HepG2 (cell line): Measurements from ENCODE around the gene HOXB2. TPM values are rescaled to one million over a fixed set of nuclear protein-coding genes. Genes with fewer than 3 reads are reported as not detected.

Source experiments
- ATAC-seq: fragments of 200-7000 bp; cut with Tn5 transposase; 3 replicates; pipeline ENCODE4 v1.9.1; 2020; ENCODE audit warnings: mild to moderate bottlenecking, moderate library complexity
- BruUV-seq: library from RNA; stranded (reverse); fragments of 400-500 nt; replicated peaks from 2 replicates; lab custom pipeline; 2021; lab: Mats Ljungman, UMichigan
- CTCF ChIA-PET: fragments of 300-600 bp; formaldehyde crosslinking; extraction: SDS; loops from one replicate; lab custom pipeline; 2021; ENCODE audit warnings: low total read pairs, inconsistent platforms, low intra/inter-chr PET ratio; lab: Yijun Ruan, JAX
- POLR2A ChIA-PET: fragments of 350-600 bp; sonication (Branson Sonifier 250); formaldehyde crosslinking; loops from one replicate; lab custom pipeline; 2020; ENCODE audit warnings: antibody characterized with exemption, inconsistent platforms; lab: Yijun Ruan, JAX
- DNase-seq: peaks from one replicate; pipeline ENCODE4 v3.0.0-alpha.2; 2015; ENCODE audit warnings: low spot score
- FAIRE-seq: peaks from 3 replicates; lab custom pipeline; 2011; peaks lifted over from hg19 to GRCh38; lab: Jason Lieb, UNC
- H2AFZ ChIP-seq: one replicate; pipeline ENCODE4 v1.6.1; 2011; ENCODE audit warnings: low read length, inconsistent platforms
- H3K27ac ChIP-seq: fragments of 300-600 bp; 3 replicates; pipeline ENCODE4 v1.8.0; 2011; ENCODE audit warnings: mixed run types, mild to moderate bottlenecking, mixed read lengths, low read length, inconsistent platforms; ENCODE audit not compliant: insufficient read depth; ENCODE audit errors: extremely low read length
- H3K27me3 ChIP-seq, 2 experiments: fragments of 200-600 bp in 1 of 2; 2 replicates in 1 of 2; 3 replicates in 1 of 2; pipeline versions ENCODE4 v1.6.0 to v1.8.0; 2011; ENCODE audit warnings: low read length in 2 of 2, mild to moderate bottlenecking in 2 of 2, moderate library complexity in 2 of 2, inconsistent platforms in 1 of 2; ENCODE audit not compliant: insufficient read depth in 2 of 2, control insufficient read depth in 1 of 2
- H3K36me3 ChIP-seq, 2 experiments: fragments of 200-600 bp in 1 of 2; replicated peaks in 1 of 2; 2 replicates in 1 of 2; 3 replicates in 1 of 2; pipeline versions ENCODE4 v1.5.1 to v1.8.0; 2011; ENCODE audit warnings: low read length in 2 of 2, inconsistent platforms in 1 of 2; ENCODE audit not compliant: insufficient read depth in 2 of 2, control insufficient read depth in 1 of 2
- H3K4me1 ChIP-seq: 2 replicates; pipeline ENCODE4 v1.5.1; 2012; ENCODE audit warnings: low read length, inconsistent platforms; ENCODE audit not compliant: insufficient read depth
- H3K4me2 ChIP-seq: 2 replicates; pipeline ENCODE4 v1.6.0; 2011; ENCODE audit warnings: low read depth, low read length, inconsistent platforms
- H3K4me3 ChIP-seq, 3 experiments: fragments of 200-600 bp in 1 of 3; sonication (generic), shearing (Covaris generic) in 1 of 3; replicated peaks in 1 of 3; 2 replicates each; pipeline ENCODE4 v1.5.1; 2011 to 2016; ENCODE audit warnings: low read length in 3 of 3, inconsistent platforms in 2 of 3, low read depth in 2 of 3, mild to moderate bottlenecking in 2 of 3, control low read depth in 1 of 3, mixed read lengths in 1 of 3; ENCODE audit not compliant: insufficient read depth in 1 of 3
- H3K79me2 ChIP-seq: one replicate; pipeline ENCODE4 v1.6.1; 2011; ENCODE audit warnings: low read length, inconsistent platforms; ENCODE audit not compliant: insufficient read depth
- H3K9ac ChIP-seq: 2 replicates; pipeline ENCODE4 v1.6.0; 2011; ENCODE audit warnings: mild to moderate bottlenecking, low read depth, low read length, inconsistent platforms; ENCODE audit not compliant: insufficient read depth
- H3K9me3 ChIP-seq: 2 replicates; pipeline ENCODE4 v1.5.1; 2012; ENCODE audit warnings: mild to moderate bottlenecking, low read length
- H4K20me1 ChIP-seq: 2 replicates; pipeline ENCODE4 v1.6.0; 2011; ENCODE audit warnings: inconsistent platforms, mild to moderate bottlenecking, low read length, moderate library complexity; ENCODE audit not compliant: insufficient read depth
- ARNTL ChIP-seq: sonication (generic); formaldehyde crosslinking; IDR thresholded peaks from 2 replicates; pipeline ENCODE4 v1.4.0; 2020; ENCODE audit warnings: mild to moderate bottlenecking, missing genetic modification reagents
- CREM ChIP-seq, 2 experiments: sonication (generic) in 1 of 2; formaldehyde crosslinking in 1 of 2; IDR thresholded peaks; 2 replicates each; pipeline versions ENCODE4 v1.4.0 to v1.6.1; 2016 to 2020; ENCODE audit warnings: antibody characterized with exemption in 1 of 2, mild to moderate bottlenecking in 1 of 2, missing genetic modification reagents in 1 of 2
- ZNF136 ChIP-seq: sonication (generic); formaldehyde crosslinking; IDR thresholded peaks from 2 replicates; pipeline ENCODE4 v1.8.1; 2022; ENCODE audit warnings: low read depth, mild to moderate bottlenecking, moderate library complexity, missing genetic modification reagents
- WGBS: methylation state at CpG from one replicate; pipeline ENCODE4 v1.1.6; 2017; ENCODE audit warnings: low lambda C conversion rate; 5-methylcytosine and 5-hydroxymethylcytosine counted together
- in situ Hi-C: cut with HindIII; loops from 2 replicates; pipeline ENCODE4 v1.10.0; 2017; ENCODE audit warnings: low pct_unique_long_range_greater_than_20kb; ENCODE audit not compliant: extremely low pct_ligation_motif_present
- intact Hi-C: fragments of 100-400 bp; cut with micrococcal nuclease; formaldehyde crosslinking; loops from one replicate; pipeline ENCODE4 v1.10.0; 2022; ENCODE audit not compliant: unreplicated experiment
- polyA plus RNA-seq, 8 experiments: library from polyadenylated mRNA; depleted of rRNA in 3 of 8; stranded (reverse) in 7 of 8; unstranded in 1 of 8; fragments of >200 nt; fragmentation: Illumina TruSeq in 4 of 8; extraction: Trizol in 4 of 8; gene quantifications; 2 replicates each; pipeline versions ENCODE4 v1.2.1 to v1.2.3, GENCODE V29; 2011 to 2016; ENCODE audit warnings: low read depth in 4 of 8, missing spikeins in 1 of 8, mixed read lengths in 1 of 8; ENCODE audit not compliant: insufficient read depth in 1 of 8
- total RNA-seq, 5 experiments: library from RNA; depleted of rRNA; stranded (reverse); fragments of >200 nt; fragmentation: Illumina TruSeq; extraction: Trizol; gene quantifications; 2 replicates each; pipeline ENCODE4 v1.2.3, GENCODE V29; 2016; ENCODE audit warnings: low read depth in 1 of 5
- TF ChIP-seq, protein P1 (sequence below): sonication (generic); formaldehyde crosslinking; conservative IDR thresholded peaks from 2 replicates; pipeline ENCODE4 v1.5.0; 2020; ENCODE audit warnings: missing genetic modification reagents
- TF ChIP-seq, protein P2 (sequence below): sonication (generic); formaldehyde crosslinking; IDR thresholded peaks from 2 replicates; pipeline ENCODE4 v1.8.1; 2022; ENCODE audit warnings: mild to moderate bottlenecking, missing genetic modification reagents

Gene HOXB2
- total and polyA plus RNA-seq, 2 of the 13 experiments (the other 11 are each of a cell fraction or from before 2014, with no cell fraction given), result not detected

DNA sequence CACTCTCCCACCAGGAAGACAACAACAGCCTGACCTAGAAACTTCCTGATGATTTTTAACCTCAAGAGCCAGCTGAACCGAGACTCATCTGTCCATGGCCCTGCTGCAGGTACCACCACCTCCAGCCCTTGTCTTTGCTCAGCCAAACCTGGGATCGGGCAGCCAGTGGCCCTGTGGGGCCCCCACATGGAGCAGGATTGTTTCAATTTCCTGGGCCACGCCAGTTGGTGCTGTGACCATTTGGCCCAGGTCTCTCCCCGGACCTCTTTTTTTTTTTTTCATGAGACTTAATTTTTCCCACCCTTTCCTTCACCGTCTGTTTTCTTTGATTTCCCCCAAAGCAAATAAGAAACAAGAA lies 8.3 kb upstream of the HOXB2 start (continued):
- TF ChIP-seq, protein P1, sequence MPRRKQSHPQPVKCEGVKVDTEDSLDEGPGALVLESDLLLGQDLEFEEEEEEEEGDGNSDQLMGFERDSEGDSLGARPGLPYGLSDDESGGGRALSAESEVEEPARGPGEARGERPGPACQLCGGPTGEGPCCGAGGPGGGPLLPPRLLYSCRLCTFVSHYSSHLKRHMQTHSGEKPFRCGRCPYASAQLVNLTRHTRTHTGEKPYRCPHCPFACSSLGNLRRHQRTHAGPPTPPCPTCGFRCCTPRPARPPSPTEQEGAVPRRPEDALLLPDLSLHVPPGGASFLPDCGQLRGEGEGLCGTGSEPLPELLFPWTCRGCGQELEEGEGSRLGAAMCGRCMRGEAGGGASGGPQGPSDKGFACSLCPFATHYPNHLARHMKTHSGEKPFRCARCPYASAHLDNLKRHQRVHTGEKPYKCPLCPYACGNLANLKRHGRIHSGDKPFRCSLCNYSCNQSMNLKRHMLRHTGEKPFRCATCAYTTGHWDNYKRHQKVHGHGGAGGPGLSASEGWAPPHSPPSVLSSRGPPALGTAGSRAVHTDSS (CRISPR knock-in tag), result no peak
- TF ChIP-seq ARNTL (CRISPR knock-in tag) (no peak), ZNF136 (CRISPR knock-in tag) (no peak)

DNA sequence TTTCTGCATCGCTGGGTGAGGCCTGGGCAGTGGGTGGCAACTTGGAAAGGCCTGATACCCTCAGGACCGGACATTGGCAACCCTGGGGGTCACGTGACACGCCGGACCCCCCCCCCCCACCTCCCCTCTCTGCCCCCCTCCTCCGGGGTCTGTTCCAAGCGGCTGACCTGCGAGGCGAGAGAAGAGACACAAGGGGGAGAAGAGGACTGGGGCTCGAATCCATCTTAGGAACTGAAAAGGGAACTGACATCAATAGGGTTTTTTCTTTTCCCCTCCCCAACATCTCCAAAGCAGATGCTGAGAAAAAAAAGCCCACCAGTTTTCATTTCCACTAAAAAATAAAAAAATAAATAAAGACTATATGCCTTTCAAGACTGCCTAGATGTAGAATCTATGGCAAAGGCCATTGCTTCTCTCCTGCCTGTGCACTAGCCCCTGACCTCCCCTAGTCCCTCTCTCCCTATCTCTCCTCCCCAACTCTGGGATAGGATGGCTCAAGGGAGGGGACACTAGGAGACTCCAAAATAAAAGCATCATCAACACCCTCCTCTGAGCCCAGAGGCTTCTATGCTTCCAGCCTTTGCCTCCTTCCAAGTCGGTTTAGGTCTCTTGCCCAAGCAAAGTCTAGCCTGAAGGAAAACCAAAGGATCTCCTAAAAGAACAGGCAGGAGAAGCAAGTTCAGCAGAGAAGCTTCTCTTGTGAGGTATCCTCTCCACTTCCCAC lies 7.7 kb upstream of the HOXB2 start:
- no peaks in the 10 kb centered on the region for H3K79me2 ChIP-seq
- no peak for DNase-seq
- CTCF ChIA-PET, result no interaction called here
- no peak overlapping the region for H3K9ac ChIP-seq
- H3K4me3 ChIP-seq, result no peak overlapping the region
- TF ChIP-seq, protein P2, sequence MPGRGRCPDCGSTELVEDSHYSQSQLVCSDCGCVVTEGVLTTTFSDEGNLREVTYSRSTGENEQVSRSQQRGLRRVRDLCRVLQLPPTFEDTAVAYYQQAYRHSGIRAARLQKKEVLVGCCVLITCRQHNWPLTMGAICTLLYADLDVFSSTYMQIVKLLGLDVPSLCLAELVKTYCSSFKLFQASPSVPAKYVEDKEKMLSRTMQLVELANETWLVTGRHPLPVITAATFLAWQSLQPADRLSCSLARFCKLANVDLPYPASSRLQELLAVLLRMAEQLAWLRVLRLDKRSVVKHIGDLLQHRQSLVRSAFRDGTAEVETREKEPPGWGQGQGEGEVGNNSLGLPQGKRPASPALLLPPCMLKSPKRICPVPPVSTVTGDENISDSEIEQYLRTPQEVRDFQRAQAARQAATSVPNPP (CRISPR knock-in tag), result no peak
- no peak for TF ChIP-seq CREM (IDR thresholded peaks at IDR 0.05)
- TF ChIP-seq CREM (CRISPR knock-in tag; IDR thresholded peaks at IDR 0.05), result no peak
- TF ChIP-seq, all 625 proteins: peak for 0
- no peak overlapping the region for H2AFZ ChIP-seq
- in situ Hi-C loops, result no loop called here
- no peaks in the 10 kb centered on the region; the same call in 1 of the 2 replicates for H4K20me1 ChIP-seq
- no peak for ATAC-seq
- no peak overlapping the region; the same call in 1 of the 2 replicates for H3K4me2 ChIP-seq
- H3K27me3 ChIP-seq, result peaks cover 22 to 92% of the 10 kb centered on the region in 2 experiments
- no TSS peak for BruUV-seq
- POLR2A ChIA-PET, result no interaction called here
- H3K9me3 ChIP-seq, result no peaks in the 10 kb centered on the region
- no peak for FAIRE-seq
- H3K4me1 ChIP-seq, result no peaks in the 10 kb centered on the region
- intact Hi-C loops, result no loop called here
- no peaks in the 10 kb centered on the region for H3K36me3 ChIP-seq
- H3K27ac ChIP-seq, result no peak overlapping the region
- WGBS, result 2% methylated on average over 8 of the region's 11 CpGs
